GM10847 (cell line): Measurements from ENCODE around the gene CYP2C8.

Experiments
- POLR2A ChIP-seq: IDR thresholded peaks from 2 replicates; pipeline ENCODE4 v1.6.1; 2011; ENCODE audit not compliant: insufficient read length; ENCODE audit errors: extremely low read depth

The CYP2C8 gene

GRCh38 chr10:94991243-94991888 lies 77.9 kb downstream of the CYP2C8 start:
- TF ChIP-seq POLR2A: no peak

GRCh38 chr10:94989192-94989591 lies 80.1 kb downstream of the CYP2C8 start:
- no peak for TF ChIP-seq POLR2A
